WTC11 (cell line): ENCODE measurements around the gene ACP4. TPM values are rescaled to one million over a fixed set of nuclear protein-coding genes. Genes with fewer than 3 reads are reported as not detected.
"Not testable (repeated sequence)": the region's sequence is repeated elsewhere in the genome, so short reads cannot be mapped to it uniquely, and the experiment has no call there.

Experiments used
- ATAC-seq: fragments of 200-7000 bp; cut with Tn5 transposase; 2 replicates; pipeline ENCODE4 v1.10.0; 2021; ENCODE audit warnings: mild to moderate bottlenecking, moderate library complexity
- CTCF ChIA-PET: fragments of 300-600 bp; sonication (Branson Sonifier 250); formaldehyde crosslinking; loops from one replicate; lab custom pipeline; 2021; ENCODE audit warnings: antibody characterized with exemption; lab: Charles Lee
- POLR2A ChIA-PET: fragments of 350-600 bp; sonication (Branson Sonifier 250); formaldehyde crosslinking; loops from one replicate; lab custom pipeline; 2021; ENCODE audit warnings: antibody characterized with exemption; lab: Charles Lee
- DNase-seq: peaks from one replicate; pipeline ENCODE4 v3.0.0; 2021; ENCODE audit warnings: low spot score
- H3K27ac Mint-ChIP-seq: 2 replicates; pipeline ENCODE4 v1.8.0; 2021; ENCODE audit warnings: mixed read lengths
- H3K27me3 Mint-ChIP-seq: 2 replicates; pipeline ENCODE4 v1.8.0; 2021; ENCODE audit warnings: low read depth, mild to moderate bottlenecking, moderate library complexity, mixed read lengths
- H3K36me3 Mint-ChIP-seq: 2 replicates; pipeline ENCODE4 v1.8.0; 2021; ENCODE audit warnings: mixed read lengths
- H3K4me1 Mint-ChIP-seq: 2 replicates; pipeline ENCODE4 v1.8.0; 2022; ENCODE audit warnings: mixed read lengths
- H3K4me3 Mint-ChIP-seq: 2 replicates; pipeline ENCODE4 v1.8.0; 2021; ENCODE audit warnings: mild to moderate bottlenecking, moderate library complexity, mixed read lengths
- H3K9me3 Mint-ChIP-seq: 2 replicates; pipeline ENCODE4 v1.8.0; 2021; ENCODE audit warnings: mixed read lengths
- ATF3 ChIP-seq: sonication (generic); formaldehyde crosslinking; conservative IDR thresholded peaks from 2 replicates; pipeline ENCODE4 v1.8.1; 2022; ENCODE audit warnings: mild to moderate bottlenecking, missing genetic modification reagents
- CTCF ChIP-seq: fragments of 200-600 bp; IDR thresholded peaks from 2 replicates; pipeline ENCODE4 v1.8.0; 2022; ENCODE audit warnings: antibody characterized with exemption
- ELF4 ChIP-seq: sonication (generic); formaldehyde crosslinking; IDR thresholded peaks from 2 replicates; pipeline ENCODE4 v1.8.1; 2022; ENCODE audit warnings: low read depth, mild to moderate bottlenecking, moderate library complexity, missing genetic modification reagents
- ERG ChIP-seq: fragments of 250-450 bp; sonication (Bioruptor Pico); IDR thresholded peaks from 2 replicates; pipeline ENCODE4 v1.8.0; 2021; ENCODE audit warnings: mild to moderate bottlenecking
- GTF2I ChIP-seq: fragments of 250-450 bp; sonication (Bioruptor Pico); conservative IDR thresholded peaks from 2 replicates; pipeline ENCODE4 v1.4.0; 2021; ENCODE audit warnings: mild to moderate bottlenecking
- NFYB ChIP-seq: sonication (generic); formaldehyde crosslinking; conservative IDR thresholded peaks from 2 replicates; pipeline ENCODE4 v1.8.0; 2022; ENCODE audit warnings: low read depth, missing genetic modification reagents
- USF1 ChIP-seq: sonication (generic); formaldehyde crosslinking; IDR thresholded peaks from 2 replicates; pipeline ENCODE4 v1.8.0; 2022; ENCODE audit warnings: mild to moderate bottlenecking, missing genetic modification reagents
- USF2 ChIP-seq: sonication (generic); formaldehyde crosslinking; IDR thresholded peaks from 2 replicates; pipeline ENCODE4 v1.8.1; 2023; ENCODE audit warnings: mild to moderate bottlenecking, missing genetic modification reagents, moderate library complexity
- ZNF121 ChIP-seq: sonication (generic); formaldehyde crosslinking; IDR thresholded peaks from 2 replicates; pipeline ENCODE4 v1.8.0; 2023; ENCODE audit warnings: missing genetic modification reagents
- ZNF138 ChIP-seq: sonication (generic); formaldehyde crosslinking; conservative IDR thresholded peaks from 2 replicates; pipeline ENCODE4 v1.8.1; 2022; ENCODE audit warnings: mild to moderate bottlenecking, moderate library complexity, missing genetic modification reagents
- ZNF425 ChIP-seq: fragments of 250-450 bp; sonication (Bioruptor Pico); conservative IDR thresholded peaks from 2 replicates; pipeline ENCODE4 v1.9.0; 2021; ENCODE audit warnings: mild to moderate bottlenecking
- total RNA-seq: library from RNA; stranded (reverse); gene quantifications from 3 replicates; pipeline ENCODE4 v1.2.3, GENCODE V29; 2021

Gene ACP4
- total RNA-seq, 1 experiment from 2014 or later = not detected

- POLR2A ChIA-PET, H3K9me3 Mint-ChIP-seq, H3K4me3 Mint-ChIP-seq, H3K27ac Mint-ChIP-seq, DNase-seq, ATAC-seq, H3K36me3 Mint-ChIP-seq, H3K4me1 Mint-ChIP-seq: not testable (repeated sequence)
- CTCF ChIA-PET = interaction anchor here (1.0 kb wide), 1 partner anchor 32 kb away, joined by 3 read pairs; no protein-coding TSS in a partner anchor
- H3K27me3 Mint-ChIP-seq = peaks cover 29% of the 10 kb centered on the region
- 0 out of 2 replicates have a peak, but pooled peaks have one; percentile 70 for TF ChIP-seq GTF2I (CRISPR knock-in tag)
Measured at GRCh38 chr19:50756244-50756643, 34.0 kb upstream of the ACP4 start.

- H3K9me3 Mint-ChIP-seq, ATAC-seq, DNase-seq, H3K4me3 Mint-ChIP-seq, H3K27ac Mint-ChIP-seq, H3K4me1 Mint-ChIP-seq, H3K36me3 Mint-ChIP-seq, CTCF ChIA-PET, POLR2A ChIA-PET: not testable (repeated sequence)
- peaks cover 29% of the 10 kb centered on the region for H3K27me3 Mint-ChIP-seq
- TF ChIP-seq ZNF121 (CRISPR knock-in tag) = 0 out of 2 replicates have a peak, but pooled peaks have one; percentile 21
Measured at GRCh38 chr19:50757624-50758023, 32.6 kb upstream of the ACP4 start.

- H3K36me3 Mint-ChIP-seq, H3K4me1 Mint-ChIP-seq, H3K9me3 Mint-ChIP-seq, DNase-seq, POLR2A ChIA-PET, H3K27ac Mint-ChIP-seq, H3K4me3 Mint-ChIP-seq, ATAC-seq: not testable (repeated sequence)
- CTCF ChIA-PET = interaction anchor here (1.5 kb wide), 1 partner anchor 34 kb away, joined by 5 read pairs; no protein-coding TSS in a partner anchor
- H3K27me3 Mint-ChIP-seq = peaks cover 27% of the 10 kb centered on the region
Measured at GRCh38 chr19:50759076-50759475, 31.1 kb upstream of the ACP4 start.

GRCh38 chr19:50759886-50760285 lies 30.3 kb upstream of the ACP4 start:
- Mint-ChIP-seq H3K27me3 (peaks cover 32% of the 10 kb centered on the region), H3K4me1 (peaks cover 5% of the 10 kb centered on the region; the same call in 1 of the 2 replicates), H3K27ac (no peak overlapping the region), H3K36me3 (peaks cover 6% of the 10 kb centered on the region), H3K9me3 (peaks cover 10% of the 10 kb centered on the region), H3K4me3 (no peak overlapping the region)
- ATAC-seq = no peak
- CTCF ChIA-PET = interaction anchor here (1.5 kb wide), 1 partner anchor 35 kb away, joined by 5 read pairs; no protein-coding TSS in a partner anchor
- TF ChIP-seq USF2 (CRISPR knock-in tag) = peak; percentile 93
- peak; percentile 94 for TF ChIP-seq USF1
- no peak for TF ChIP-seq ELF4
- peak; percentile 97 for TF ChIP-seq NFYB (CRISPR knock-in tag)
- POLR2A ChIA-PET = no interaction called here
- DNase-seq = no peak

- H3K4me1 Mint-ChIP-seq, H3K9me3 Mint-ChIP-seq, ATAC-seq, POLR2A ChIA-PET, H3K27ac Mint-ChIP-seq, H3K4me3 Mint-ChIP-seq, DNase-seq, H3K36me3 Mint-ChIP-seq: not testable (repeated sequence)
- H3K27me3 Mint-ChIP-seq = peaks cover 32% of the 10 kb centered on the region
- CTCF ChIA-PET = interaction anchor here (0.6 to 1.7 kb wide), 3 partner anchors 168 to 847 kb away, joined by 3 to 7 read pairs (median 4); no protein-coding TSS in a partner anchor
Measured at GRCh38 chr19:50761501-50761900, 28.7 kb upstream of the ACP4 start.

- peaks cover 38% of the 10 kb centered on the region for H3K27me3 Mint-ChIP-seq
- POLR2A ChIA-PET, H3K4me1 Mint-ChIP-seq, ATAC-seq, H3K36me3 Mint-ChIP-seq, DNase-seq, H3K9me3 Mint-ChIP-seq, H3K4me3 Mint-ChIP-seq, H3K27ac Mint-ChIP-seq: not testable (repeated sequence)
- CTCF ChIA-PET = interaction anchor here (0.9 to 1.5 kb wide), 3 partner anchors 39 to 207 kb away, joined by 3 to 6 read pairs (median 5); no protein-coding TSS in a partner anchor
Measured at GRCh38 chr19:50763521-50763920, 26.7 kb upstream of the ACP4 start.

GRCh38 chr19:50764409-50764808 lies 25.8 kb upstream of the ACP4 start:
- Mint-ChIP-seq H3K9me3 (peaks cover 10% of the 10 kb centered on the region), H3K36me3 (peaks cover 6% of the 10 kb centered on the region), H3K4me1 (peaks cover 8% of the 10 kb centered on the region), H3K27ac (no peak overlapping the region), H3K4me3 (no peak overlapping the region), H3K27me3 (peaks cover 38% of the 10 kb centered on the region)
- POLR2A ChIA-PET = interaction anchor here (0.5 kb wide), 1 partner anchor 21 kb away, joined by 3 read pairs; no protein-coding TSS in a partner anchor
- ATAC-seq = no peak
- no peak for DNase-seq
- CTCF ChIA-PET = interaction anchor here (0.6 to 1.5 kb wide), 4 partner anchors 40 to 208 kb away, joined by 3 to 6 read pairs (median 4); no protein-coding TSS in a partner anchor
- TF ChIP-seq ZNF425 (CRISPR knock-in tag) = no peak
- no peak for TF ChIP-seq ERG (CRISPR knock-in tag)
- no peak for TF ChIP-seq ZNF138 (CRISPR knock-in tag)
- no peak for TF ChIP-seq ATF3 (CRISPR knock-in tag)
- TF ChIP-seq CTCF = no peak
